Ishikawa (cell line): ENCODE data around the gene MAP2K1.

ENCODE experiments used
- CEBPB ChIP-seq: IDR thresholded peaks from 2 replicates; pipeline ENCODE4 v1.6.1; 2012
- CREB1 ChIP-seq: IDR thresholded peaks from 2 replicates; pipeline ENCODE4 v1.6.1; 2012; ENCODE audit warnings: low read depth
- EGR1 ChIP-seq: IDR thresholded peaks from 2 replicates; pipeline ENCODE4 v1.6.1; 2012
- EP300 ChIP-seq: IDR thresholded peaks from 2 replicates; pipeline ENCODE4 v1.6.1; 2012; ENCODE audit warnings: borderline replicate concordance
- FOXM1 ChIP-seq: IDR thresholded peaks from 2 replicates; pipeline ENCODE4 v1.6.1; 2012; ENCODE audit warnings: low read depth, borderline replicate concordance
- MAX ChIP-seq: IDR thresholded peaks from 2 replicates; pipeline ENCODE4 v1.6.1; 2012
- NFIC ChIP-seq: IDR thresholded peaks from 2 replicates; pipeline ENCODE4 v1.6.1; 2012
- RAD21 ChIP-seq: IDR thresholded peaks from 2 replicates; pipeline ENCODE4 v1.6.1; 2012; ENCODE audit warnings: low read depth
- REST ChIP-seq: IDR thresholded peaks from 2 replicates; pipeline ENCODE4 v1.6.1; 2012; ENCODE audit warnings: low read depth, mild to moderate bottlenecking
- TAF1 ChIP-seq: IDR thresholded peaks from 2 replicates; pipeline ENCODE4 v1.6.1; 2012; ENCODE audit warnings: low read depth, mild to moderate bottlenecking
- TCF12 ChIP-seq: IDR thresholded peaks from 2 replicates; pipeline ENCODE4 v1.6.1; 2012; ENCODE audit warnings: low read depth
- TEAD4 ChIP-seq: IDR thresholded peaks from 2 replicates; pipeline ENCODE4 v1.6.1; 2012
- USF1 ChIP-seq: IDR thresholded peaks from 2 replicates; pipeline ENCODE4 v1.6.1; 2012
- YY1 ChIP-seq: IDR thresholded peaks from 2 replicates; pipeline ENCODE4 v1.6.1; 2012; ENCODE audit warnings: low read depth
- ZBTB7A ChIP-seq: IDR thresholded peaks from 2 replicates; pipeline ENCODE4 v1.6.1; 2012; ENCODE audit warnings: low read depth

The MAP2K1 gene

GRCh38 chr15:66433726-66434125, 47.0 kb downstream of the MAP2K1 start:
- TF ChIP-seq TCF12 (no peak), YY1 (no peak), EGR1 (no peak), MAX (no peak), RAD21 (no peak), TAF1 (no peak), REST (no peak), TEAD4 (no peak), CREB1 (no peak), FOXM1 (no peak), EP300 (no peak), ZBTB7A (no peak), NFIC (no peak), USF1 (no peak), CEBPB (no peak)

- no peak for TF ChIP-seq REST
- TF ChIP-seq NFIC = no peak
- no peak for TF ChIP-seq TAF1
- no peak for TF ChIP-seq USF1
- TF ChIP-seq EP300 = no peak
- no peak for TF ChIP-seq FOXM1
- TF ChIP-seq CREB1 = no peak
- no peak for TF ChIP-seq RAD21
- no peak for TF ChIP-seq ZBTB7A
- TF ChIP-seq CEBPB = no peak
- no peak for TF ChIP-seq YY1
- TF ChIP-seq TCF12 = no peak
- no peak for TF ChIP-seq MAX
- TF ChIP-seq EGR1 = no peak
These were observed 53.8 kb downstream of the MAP2K1 start for GRCh38 chr15:66440501-66440900.

DNA sequence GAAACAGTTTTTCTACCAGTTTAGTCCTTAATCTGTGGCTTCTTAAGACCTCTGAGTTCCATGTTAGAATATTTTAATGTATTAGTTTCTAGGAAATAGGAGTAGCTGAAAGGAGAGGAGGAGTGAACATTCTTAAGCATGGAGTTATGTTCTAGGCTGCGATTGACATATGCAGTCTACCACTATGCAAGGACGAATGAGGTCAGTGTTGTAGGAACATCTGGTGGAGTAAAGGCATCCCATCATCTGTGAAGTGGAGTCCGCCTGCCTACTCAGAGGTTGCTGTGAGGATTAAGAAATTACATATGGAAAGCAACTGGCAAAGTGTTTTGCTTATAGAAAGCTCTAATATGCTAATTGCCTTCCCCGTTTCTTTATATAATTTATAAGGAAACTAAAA, 65.7 kb downstream of the MAP2K1 start:
- TF ChIP-seq CEBPB (no peak), RAD21 (no peak), TAF1 (no peak), TCF12 (no peak), YY1 (no peak), FOXM1 (no peak), NFIC (no peak), EP300 (no peak), REST (no peak), TEAD4 (no peak), MAX (no peak), USF1 (no peak), ZBTB7A (no peak), CREB1 (no peak)
